Fibroblast of gingiva (primary cell): ENCODE results near the gene SEC16A.

ENCODE experiments used
- DNase-seq: peaks from one replicate; pipeline ENCODE4 v3.0.0-alpha.2; 2011; ENCODE audit warnings: low read depth

The SEC16A gene

DNA sequence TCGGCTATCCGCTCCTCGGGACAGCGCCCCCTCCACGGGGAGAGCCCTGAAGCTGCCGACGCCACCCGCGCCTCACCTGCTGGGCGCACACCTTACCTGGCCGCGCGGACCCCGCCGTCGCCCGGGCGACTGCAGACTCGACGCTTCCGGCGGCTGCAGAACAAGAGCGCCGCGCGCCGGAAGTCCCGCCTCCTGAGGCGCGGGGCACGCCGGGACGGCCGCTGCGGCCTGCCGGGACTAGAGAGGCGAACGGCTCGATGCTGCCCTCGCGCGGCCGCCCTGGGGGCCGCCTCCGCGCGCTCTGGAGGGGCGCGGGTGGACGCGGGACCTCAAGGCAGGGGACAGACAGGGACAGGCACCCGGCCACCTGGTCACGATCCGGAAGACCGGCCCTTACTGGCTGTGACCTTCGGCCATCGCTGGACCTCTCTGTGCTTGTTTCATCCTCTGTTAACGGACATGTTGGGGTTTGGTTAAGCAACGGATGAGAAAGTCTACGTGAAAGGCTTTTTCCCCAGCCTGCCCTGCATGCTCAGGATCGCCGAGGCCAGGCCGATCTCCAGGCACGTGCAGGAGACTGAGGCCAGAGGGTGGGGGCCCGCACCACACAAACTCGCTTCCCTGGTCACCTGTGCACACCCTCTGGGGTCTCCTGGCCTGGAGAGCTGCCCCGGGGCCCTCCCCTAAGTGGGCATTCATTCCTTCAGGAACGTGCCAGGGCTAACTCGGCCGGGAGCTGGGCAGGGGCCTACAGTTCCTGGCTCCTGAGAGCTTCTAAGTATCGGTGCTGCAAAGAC lies 82.6 kb downstream of the SEC16A start, which contains the start of gene SNAPC4:
Gene SNAPC4, minus strand, starts transcription at position 133 of the 797 bp plus-strand sequence. CDS start 1,742 bp downstream, outside the sequence.
- DNase-seq = peak; percentile 78

DNA sequence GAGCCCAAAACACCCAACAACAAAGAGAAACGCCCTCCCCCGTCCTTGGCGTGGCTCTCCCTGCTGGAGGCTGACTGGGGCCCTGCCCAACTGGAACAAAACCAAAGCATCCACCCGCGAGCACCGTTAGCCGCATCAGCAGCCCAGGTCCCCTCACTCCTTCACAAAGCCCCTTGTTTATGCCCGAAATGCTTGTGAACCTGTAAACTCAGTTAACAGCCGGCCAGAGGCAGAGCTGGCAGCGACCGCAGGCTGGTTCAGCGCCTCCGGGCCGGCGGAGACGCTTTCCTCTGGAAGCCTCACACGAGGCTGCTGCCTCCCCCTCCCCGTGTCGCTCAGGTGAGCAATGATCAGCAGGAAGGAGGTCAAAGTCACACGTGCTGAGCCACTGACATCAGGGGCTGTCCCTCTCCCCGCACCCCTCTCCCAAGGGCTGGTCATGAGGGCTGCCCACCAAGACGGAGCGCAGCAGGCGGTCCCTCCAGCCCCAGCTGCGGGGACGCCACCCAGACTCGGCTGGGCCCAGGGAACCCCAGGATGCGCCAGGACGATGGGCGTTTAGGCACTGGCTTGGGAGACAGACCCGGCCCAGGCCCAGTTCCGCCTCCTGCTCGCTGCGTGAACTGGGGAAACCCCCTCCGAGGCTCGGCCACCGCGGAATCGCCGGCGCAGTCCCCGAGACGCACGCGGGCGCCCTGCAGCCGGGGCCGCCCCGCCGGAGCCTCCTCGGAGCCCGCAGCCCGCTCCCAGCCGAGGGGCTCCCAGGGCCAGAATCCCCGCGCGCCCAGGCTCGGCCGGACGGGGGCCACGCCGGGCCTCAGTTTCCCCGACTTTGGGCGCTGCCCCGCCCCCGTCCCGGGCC lies 83.4 kb downstream of the SEC16A start:
- DNase-seq = no peak

DNA sequence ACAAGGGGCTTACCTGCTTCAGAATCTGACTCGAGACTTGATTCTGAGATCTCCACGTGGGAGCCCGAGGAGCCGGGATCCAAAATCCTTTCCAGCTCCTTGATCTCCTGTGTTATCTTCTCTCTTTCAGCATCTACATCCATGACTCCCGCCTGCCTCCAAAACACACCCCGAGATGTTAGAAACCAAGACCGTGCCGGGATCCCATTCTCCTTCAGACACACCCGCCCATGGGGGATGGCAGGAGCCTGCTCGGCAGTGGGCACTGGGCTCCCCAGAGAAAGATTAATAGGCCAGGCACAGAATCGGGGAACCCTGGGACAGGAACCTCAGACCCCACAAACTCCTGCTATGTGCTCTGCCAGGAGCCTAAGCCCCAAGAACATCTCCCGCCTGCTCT lies 84.6 kb downstream of the SEC16A start:
- DNase-seq = no peak

DNA sequence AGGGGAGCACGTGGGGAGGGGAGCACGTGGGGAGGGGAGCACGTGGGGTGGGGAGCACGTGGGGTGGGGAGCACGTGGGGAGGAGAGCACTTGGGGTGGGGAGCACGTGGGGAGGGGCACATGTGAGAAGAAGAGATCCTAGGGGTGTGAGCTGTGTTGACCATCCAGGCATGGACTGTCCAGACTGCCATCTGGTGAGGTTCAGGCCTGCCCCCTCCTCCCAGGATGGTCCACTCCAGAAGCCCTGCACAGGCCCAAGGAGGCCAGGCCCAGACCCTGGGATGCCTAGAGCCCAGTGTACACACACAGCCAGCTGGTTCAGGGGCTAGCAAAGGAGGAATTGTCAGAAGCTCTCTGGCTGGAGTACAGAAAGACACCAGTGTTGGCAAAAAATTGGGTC lies 85.2 kb downstream of the SEC16A start:
- no peak for DNase-seq

DNA sequence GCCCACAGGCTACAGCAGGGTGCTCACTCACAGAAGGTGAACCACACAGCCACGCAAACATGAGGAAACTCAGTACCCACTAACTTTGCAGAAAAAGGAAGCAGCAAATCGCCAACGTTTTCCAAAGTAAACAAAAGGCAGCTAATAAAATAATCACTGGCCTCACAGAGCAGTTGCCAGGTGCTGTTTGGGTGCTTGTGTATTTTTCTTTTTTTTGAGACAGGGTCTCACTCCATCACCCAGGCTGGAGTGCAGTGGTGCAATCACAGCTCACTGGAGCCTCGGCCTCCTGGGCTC lies 86.7 kb downstream of the SEC16A start:
- DNase-seq = no peak

DNA sequence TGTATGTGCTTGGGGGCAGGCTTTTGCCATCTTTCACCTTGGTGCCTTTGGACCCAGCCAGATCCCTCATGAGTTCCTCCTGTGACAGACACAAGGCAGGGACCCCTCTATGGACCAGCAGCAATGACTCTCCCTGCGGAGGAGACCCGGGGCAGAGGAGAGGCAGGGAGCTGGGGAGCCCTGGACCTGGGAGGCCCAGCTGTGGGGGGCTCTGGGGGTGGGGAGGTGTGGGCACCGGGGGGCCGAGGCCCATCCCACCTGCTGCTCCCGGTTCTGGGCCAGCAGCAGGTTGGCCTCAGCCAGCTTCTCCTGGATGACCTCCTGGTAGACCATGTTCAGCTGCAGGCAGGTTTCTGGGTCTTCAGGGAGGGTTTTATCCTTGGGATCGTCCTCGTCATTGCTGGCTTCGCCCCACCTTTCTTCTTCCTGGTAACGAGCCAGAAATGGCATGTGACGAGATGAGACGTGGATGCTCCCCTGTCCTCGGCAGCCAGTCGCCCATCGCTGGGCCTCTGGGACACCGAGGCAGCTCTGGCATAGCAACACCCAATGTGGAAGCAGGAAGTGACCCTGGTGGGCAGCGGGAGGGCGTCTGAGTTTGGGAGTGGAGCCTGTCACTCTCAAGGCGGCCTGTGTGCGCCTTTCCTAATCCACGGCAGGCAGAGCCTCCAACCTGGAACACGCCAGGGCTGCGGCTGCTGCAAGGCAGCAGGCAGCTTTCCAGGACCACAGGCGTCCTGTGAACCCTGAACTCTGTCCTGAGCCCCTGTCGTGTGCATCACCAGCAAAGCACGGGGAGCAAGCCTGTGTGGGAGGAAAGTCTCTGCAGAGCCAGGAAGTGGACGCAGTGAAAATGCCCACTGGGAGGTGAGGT lies 87.3 kb downstream of the SEC16A start:
- DNase-seq = no peak

DNA sequence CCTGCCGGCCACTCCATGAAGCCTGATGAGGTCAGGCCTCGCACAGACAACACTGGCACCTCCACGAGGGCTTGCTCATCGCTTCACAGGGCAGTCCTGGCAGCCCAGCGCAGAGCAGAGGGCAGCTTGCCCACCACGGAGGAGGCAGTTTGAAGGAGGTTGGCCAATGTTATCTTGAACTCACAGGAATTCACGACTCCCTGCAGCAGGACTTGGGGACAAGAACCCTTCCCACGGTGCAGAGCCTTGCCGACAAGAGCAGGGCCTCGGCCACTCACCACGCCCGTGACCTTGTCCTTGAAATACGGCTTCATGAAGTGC lies 87.9 kb downstream of the SEC16A start:
- no peak for DNase-seq

DNA sequence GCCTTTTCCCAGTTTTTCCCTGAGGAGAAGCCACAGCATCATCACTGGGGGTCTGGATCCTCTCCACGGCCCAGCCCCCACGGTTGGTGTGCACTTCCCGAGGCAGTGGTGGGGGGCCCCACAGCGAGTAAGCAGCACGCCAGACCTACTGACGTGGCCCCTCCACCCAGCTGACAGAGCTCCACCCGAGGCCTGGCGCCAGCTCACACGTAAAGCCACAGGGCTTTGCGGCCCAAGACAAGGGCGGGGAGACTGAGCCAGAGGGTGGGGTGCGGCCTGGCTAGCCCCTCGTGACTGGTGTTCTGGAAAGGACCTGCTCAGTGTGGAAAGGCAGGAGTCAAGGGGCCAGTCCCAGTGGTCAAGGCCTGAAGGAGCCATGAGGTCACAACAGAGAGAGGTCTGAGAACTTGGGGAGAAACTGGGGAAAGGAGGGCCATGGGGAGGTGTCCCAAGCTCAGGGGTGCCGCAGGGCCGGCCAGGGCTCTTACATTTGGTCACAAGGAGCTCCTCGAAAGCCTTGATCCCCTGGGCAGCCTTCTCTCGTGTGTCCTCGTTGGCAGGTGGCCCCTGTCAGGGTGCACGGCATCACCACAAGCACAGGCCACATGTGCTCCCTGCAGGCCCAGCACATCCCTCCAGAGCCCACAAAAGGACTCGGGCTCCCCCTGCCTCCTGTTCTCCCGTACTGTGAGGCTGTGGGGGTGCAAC lies 88.4 kb downstream of the SEC16A start:
- no peak for DNase-seq

DNA sequence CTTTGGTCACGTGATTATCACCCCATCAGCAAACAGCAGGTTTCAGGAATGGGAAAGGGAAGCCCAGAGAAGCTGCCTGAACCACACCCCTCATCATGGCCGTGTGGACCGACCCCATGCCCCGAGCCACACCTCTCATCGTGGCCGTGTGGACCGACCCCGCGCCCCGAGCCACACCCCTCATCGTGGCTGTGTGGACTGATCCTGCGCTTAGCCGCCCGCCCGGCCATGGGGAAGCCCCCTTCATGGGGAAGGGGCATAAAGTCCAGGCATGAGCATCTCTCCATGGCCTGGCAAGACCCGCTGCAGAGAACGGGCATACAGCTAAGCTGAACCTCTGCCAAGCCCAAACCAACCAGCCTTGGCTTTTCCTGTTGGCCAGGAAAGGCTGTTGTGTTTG lies 89.3 kb downstream of the SEC16A start:
- DNase-seq = no peak

DNA sequence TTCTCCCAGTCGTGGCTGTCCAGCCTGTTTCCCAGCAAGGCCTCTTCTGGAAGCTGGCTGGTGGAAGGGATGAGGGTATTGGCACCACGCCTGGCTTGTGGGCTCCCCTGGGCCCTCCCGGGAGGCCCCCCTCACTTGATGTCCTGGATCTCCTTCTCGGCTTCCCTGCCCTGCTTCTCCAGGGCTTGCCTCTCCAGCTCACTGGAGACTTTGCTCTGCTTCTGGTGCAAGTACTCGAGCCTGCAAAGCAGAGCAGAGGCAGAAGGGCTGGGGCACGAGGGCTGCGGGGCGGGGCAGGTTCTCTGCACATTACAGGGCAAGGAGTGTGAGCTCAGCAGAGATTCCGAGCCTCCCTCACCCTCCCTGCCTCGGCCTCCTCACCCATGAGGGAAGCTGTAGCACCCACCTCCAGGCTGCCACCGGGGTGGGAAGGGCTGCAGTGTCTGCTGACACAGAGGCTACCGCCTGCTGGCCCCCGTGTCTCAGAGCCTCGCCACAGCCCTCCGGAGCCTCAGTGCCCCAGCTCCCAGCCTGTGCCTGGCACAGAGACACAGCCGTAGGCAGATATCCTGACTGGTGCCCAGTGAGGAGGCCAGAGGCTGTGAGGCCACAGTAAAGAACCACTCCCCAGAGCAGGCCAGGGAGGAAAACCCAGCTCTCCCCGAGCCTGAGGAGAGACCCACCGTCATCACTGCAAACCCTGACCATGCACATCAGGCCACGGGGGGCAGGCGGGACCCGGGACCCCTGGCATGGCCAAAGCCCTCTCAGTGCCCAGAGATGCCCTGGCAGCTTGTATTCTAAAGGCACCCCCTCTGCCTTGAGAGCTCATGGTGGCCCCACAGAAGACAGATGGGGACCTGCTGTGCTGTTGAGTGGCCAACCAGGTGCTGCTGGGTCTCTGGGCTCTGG lies 90.0 kb downstream of the SEC16A start:
- DNase-seq = no peak

DNA sequence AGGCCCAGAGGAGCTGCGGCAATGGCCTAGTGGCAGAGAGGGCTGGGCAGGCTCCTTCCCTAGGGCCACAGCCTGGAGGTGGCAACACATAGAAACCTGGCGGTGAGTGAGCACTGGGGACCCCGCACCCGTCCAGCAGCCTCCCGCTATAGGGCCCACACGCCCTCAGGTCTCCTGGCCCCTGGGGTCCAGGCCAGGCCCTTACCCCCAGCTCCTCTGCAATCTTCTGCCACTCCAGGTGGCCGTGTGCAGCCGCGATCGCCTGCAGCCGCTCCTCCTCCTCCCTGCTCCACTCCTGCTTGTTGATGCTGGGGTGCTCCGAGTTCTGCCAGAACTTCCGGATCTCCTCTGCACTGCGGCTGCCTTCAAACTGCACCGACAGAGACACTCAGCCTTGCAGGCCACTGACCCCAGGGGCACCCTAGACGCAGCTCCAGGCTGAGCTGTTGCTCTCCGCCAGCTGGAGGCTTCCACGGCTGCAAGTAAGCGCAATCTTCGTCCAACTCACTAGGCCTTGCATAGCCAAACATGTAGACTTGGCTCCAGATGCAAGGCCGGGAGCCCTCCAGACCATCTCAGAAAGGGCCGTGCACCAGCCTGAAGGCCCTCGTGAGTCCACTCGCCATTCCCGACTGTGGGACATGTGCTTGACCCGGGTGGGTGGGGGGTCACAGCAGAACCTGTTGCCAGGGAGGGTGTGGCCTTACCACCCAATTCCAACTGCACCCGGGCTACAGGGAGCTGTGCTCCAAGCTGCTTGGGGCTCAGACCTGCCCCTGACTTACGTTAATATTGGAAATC lies 90.9 kb downstream of the SEC16A start:
- no peak for DNase-seq
